HepG2 (cell line): ENCODE data around the gene RARG. TPM values are rescaled to one million over a fixed set of nuclear protein-coding genes. Genes with fewer than 3 reads are reported as not detected.

Source experiments
- E2F5 ChIP-seq: sonication (generic); formaldehyde crosslinking; conservative IDR thresholded peaks from 2 replicates; pipeline ENCODE4 v1.4.0; 2020; ENCODE audit warnings: missing genetic modification reagents
- EZH2 ChIP-seq: conservative IDR thresholded peaks from 2 replicates; pipeline ENCODE4 v1.6.1; 2012; ENCODE audit warnings: mild to moderate bottlenecking, low read depth, low read length, moderate library complexity
- GPN1 ChIP-seq: sonication (generic); formaldehyde crosslinking; IDR thresholded peaks from 2 replicates; pipeline ENCODE4 v1.5.1; 2020; ENCODE audit warnings: missing genetic modification reagents, borderline replicate concordance
- KDM2A ChIP-seq: sonication (generic); formaldehyde crosslinking; IDR thresholded peaks from 2 replicates; pipeline ENCODE4 v1.4.0; 2020; ENCODE audit warnings: low read depth, missing genetic modification reagents, borderline replicate concordance
- MAFK ChIP-seq, 2 experiments: IDR thresholded peaks in 1 of 2; conservative IDR thresholded peaks in 1 of 2; 2 replicates each; pipeline ENCODE4 v1.6.1; 2011; ENCODE audit warnings: improper control_type of control experiment in 2 of 2, low read length in 2 of 2
- MTF2 ChIP-seq: sonication (generic); formaldehyde crosslinking; IDR thresholded peaks from 2 replicates; pipeline ENCODE4 v1.5.0; 2020; ENCODE audit warnings: missing genetic modification reagents, borderline replicate concordance
- POLR2G ChIP-seq: fragments of 200-400 bp; formaldehyde crosslinking; IDR thresholded peaks from 2 replicates; pipeline ENCODE4 v1.6.1; 2018; ENCODE audit warnings: mild to moderate bottlenecking, low read depth, low read length, moderate library complexity
- SAP130 ChIP-seq: IDR thresholded peaks from 2 replicates; pipeline ENCODE4 v1.6.1; 2016; ENCODE audit warnings: low read depth
- TAF1 ChIP-seq: sonication (generic); formaldehyde crosslinking; IDR thresholded peaks from 2 replicates; pipeline ENCODE4 v1.4.0; 2020; ENCODE audit warnings: missing genetic modification reagents
- ZNF512B ChIP-seq: sonication (generic); formaldehyde crosslinking; IDR thresholded peaks from 2 replicates; pipeline ENCODE4 v1.5.1; 2020; ENCODE audit warnings: missing genetic modification reagents, mild to moderate bottlenecking, borderline replicate concordance
- ZNF772 ChIP-seq: sonication (generic); formaldehyde crosslinking; IDR thresholded peaks from 2 replicates; pipeline ENCODE4 v1.5.0; 2020; ENCODE audit warnings: mild to moderate bottlenecking, missing genetic modification reagents
- ZSCAN9 ChIP-seq: IDR thresholded peaks from 2 replicates; pipeline ENCODE4 v1.6.1; 2016; ENCODE audit warnings: borderline replicate concordance
- polyA plus RNA-seq, 8 experiments: library from polyadenylated mRNA; depleted of rRNA in 3 of 8; stranded (reverse) in 7 of 8; unstranded in 1 of 8; fragments of >200 nt; fragmentation: Illumina TruSeq in 4 of 8; extraction: Trizol in 4 of 8; gene quantifications; 2 replicates each; pipeline versions ENCODE4 v1.2.1 to v1.2.3, GENCODE V29; 2011 to 2016; ENCODE audit warnings: low read depth in 4 of 8, missing spikeins in 1 of 8, mixed read lengths in 1 of 8; ENCODE audit not compliant: insufficient read depth in 1 of 8
- total RNA-seq, 5 experiments: library from RNA; depleted of rRNA; stranded (reverse); fragments of >200 nt; fragmentation: Illumina TruSeq; extraction: Trizol; gene quantifications; 2 replicates each; pipeline ENCODE4 v1.2.3, GENCODE V29; 2016; ENCODE audit warnings: low read depth in 1 of 5
- TF ChIP-seq, protein P1 (sequence below): sonication (generic); formaldehyde crosslinking; IDR thresholded peaks from 2 replicates; pipeline ENCODE4 v1.9.0; 2021; ENCODE audit warnings: missing genetic modification reagents, borderline replicate concordance
- TF ChIP-seq, protein P2 (sequence below): sonication (generic); formaldehyde crosslinking; IDR thresholded peaks from 2 replicates; pipeline ENCODE4 v1.4.0; 2020; ENCODE audit warnings: missing genetic modification reagents
- TF ChIP-seq, protein P3 (sequence below): sonication (generic); formaldehyde crosslinking; IDR thresholded peaks from 2 replicates; pipeline ENCODE4 v1.4.0; 2020; ENCODE audit warnings: low read depth, mild to moderate bottlenecking, missing genetic modification reagents

RARG gene
- total and polyA plus RNA-seq, 2 of the 13 experiments (the other 11 are each of a cell fraction or from before 2014, with no cell fraction given), result 0.77 to 1.5 TPM

GRCh38 chr12:53219956-53220693 lies 11.9 kb downstream of the RARG start (continued):
- TF ChIP-seq ZNF512B (CRISPR knock-in tag) (0 out of 2 replicates have a peak, but pooled peaks have one; percentile 69), ZNF772 (peak; percentile 61; the same call in 1 of the 2 replicates), MAFK (conservative IDR thresholded peaks at IDR 0.05 in 1 of 2, IDR thresholded peaks at IDR 0.05 in 1 of 2; ENCODE audit: low read length in 2 of 2) (no peak), ZSCAN9 (no peak), MTF2 (CRISPR knock-in tag) (peak; percentile 10; the same call in 1 of the 2 replicates), SAP130 (CRISPR knock-in tag) (peak; percentile 8), TAF1 (no peak), GPN1 (no peak), E2F5 (CRISPR knock-in tag) (no peak), KDM2A (CRISPR knock-in tag) (no peak), EZH2 (no peak), POLR2G (no peak)
- TF ChIP-seq, protein P1, sequence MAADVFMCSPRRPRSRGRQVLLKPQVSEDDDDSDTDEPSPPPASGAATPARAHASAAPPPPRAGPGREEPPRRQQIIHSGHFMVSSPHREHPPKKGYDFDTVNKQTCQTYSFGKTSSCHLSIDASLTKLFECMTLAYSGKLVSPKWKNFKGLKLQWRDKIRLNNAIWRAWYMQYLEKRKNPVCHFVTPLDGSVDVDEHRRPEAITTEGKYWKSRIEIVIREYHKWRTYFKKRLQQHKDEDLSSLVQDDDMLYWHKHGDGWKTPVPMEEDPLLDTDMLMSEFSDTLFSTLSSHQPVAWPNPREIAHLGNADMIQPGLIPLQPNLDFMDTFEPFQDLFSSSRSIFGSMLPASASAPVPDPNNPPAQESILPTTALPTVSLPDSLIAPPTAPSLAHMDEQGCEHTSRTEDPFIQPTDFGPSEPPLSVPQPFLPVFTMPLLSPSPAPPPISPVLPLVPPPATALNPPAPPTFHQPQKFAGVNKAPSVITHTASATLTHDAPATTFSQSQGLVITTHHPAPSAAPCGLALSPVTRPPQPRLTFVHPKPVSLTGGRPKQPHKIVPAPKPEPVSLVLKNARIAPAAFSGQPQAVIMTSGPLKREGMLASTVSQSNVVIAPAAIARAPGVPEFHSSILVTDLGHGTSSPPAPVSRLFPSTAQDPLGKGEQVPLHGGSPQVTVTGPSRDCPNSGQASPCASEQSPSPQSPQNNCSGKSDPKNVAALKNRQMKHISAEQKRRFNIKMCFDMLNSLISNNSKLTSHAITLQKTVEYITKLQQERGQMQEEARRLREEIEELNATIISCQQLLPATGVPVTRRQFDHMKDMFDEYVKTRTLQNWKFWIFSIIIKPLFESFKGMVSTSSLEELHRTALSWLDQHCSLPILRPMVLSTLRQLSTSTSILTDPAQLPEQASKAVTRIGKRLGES (CRISPR knock-in tag), result no peak
- TF ChIP-seq, protein P2, sequence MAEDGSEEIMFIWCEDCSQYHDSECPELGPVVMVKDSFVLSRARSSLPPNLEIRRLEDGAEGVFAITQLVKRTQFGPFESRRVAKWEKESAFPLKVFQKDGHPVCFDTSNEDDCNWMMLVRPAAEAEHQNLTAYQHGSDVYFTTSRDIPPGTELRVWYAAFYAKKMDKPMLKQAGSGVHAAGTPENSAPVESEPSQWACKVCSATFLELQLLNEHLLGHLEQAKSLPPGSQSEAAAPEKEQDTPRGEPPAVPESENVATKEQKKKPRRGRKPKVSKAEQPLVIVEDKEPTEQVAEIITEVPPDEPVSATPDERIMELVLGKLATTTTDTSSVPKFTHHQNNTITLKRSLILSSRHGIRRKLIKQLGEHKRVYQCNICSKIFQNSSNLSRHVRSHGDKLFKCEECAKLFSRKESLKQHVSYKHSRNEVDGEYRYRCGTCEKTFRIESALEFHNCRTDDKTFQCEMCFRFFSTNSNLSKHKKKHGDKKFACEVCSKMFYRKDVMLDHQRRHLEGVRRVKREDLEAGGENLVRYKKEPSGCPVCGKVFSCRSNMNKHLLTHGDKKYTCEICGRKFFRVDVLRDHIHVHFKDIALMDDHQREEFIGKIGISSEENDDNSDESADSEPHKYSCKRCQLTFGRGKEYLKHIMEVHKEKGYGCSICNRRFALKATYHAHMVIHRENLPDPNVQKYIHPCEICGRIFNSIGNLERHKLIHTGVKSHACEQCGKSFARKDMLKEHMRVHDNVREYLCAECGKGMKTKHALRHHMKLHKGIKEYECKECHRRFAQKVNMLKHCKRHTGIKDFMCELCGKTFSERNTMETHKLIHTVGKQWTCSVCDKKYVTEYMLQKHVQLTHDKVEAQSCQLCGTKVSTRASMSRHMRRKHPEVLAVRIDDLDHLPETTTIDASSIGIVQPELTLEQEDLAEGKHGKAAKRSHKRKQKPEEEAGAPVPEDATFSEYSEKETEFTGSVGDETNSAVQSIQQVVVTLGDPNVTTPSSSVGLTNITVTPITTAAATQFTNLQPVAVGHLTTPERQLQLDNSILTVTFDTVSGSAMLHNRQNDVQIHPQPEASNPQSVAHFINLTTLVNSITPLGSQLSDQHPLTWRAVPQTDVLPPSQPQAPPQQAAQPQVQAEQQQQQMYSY, result no peak
- TF ChIP-seq, protein P3, sequence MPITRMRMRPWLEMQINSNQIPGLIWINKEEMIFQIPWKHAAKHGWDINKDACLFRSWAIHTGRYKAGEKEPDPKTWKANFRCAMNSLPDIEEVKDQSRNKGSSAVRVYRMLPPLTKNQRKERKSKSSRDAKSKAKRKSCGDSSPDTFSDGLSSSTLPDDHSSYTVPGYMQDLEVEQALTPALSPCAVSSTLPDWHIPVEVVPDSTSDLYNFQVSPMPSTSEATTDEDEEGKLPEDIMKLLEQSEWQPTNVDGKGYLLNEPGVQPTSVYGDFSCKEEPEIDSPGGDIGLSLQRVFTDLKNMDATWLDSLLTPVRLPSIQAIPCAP, result no peak
